HepG2 (cell line): Measurements from ENCODE around the gene PIP5KL1. TPM values are rescaled to one million over a fixed set of nuclear protein-coding genes. Genes with fewer than 3 reads are reported as not detected.

Source experiments
- ATF4 ChIP-seq, 2 experiments: fragments of 450-650 bp in 1 of 2; sonication (generic) in 1 of 2; formaldehyde crosslinking; IDR thresholded peaks; 2 replicates each; pipeline versions ENCODE4 v1.5.0 to v1.8.0; 2020 to 2022; ENCODE audit warnings: mild to moderate bottlenecking in 1 of 2, missing genetic modification reagents in 1 of 2
- ELK4 ChIP-seq: sonication (generic); formaldehyde crosslinking; IDR thresholded peaks from 2 replicates; pipeline ENCODE4 v1.9.0; 2021; ENCODE audit warnings: missing genetic modification reagents, borderline replicate concordance
- HHEX ChIP-seq: IDR thresholded peaks from 2 replicates; pipeline ENCODE4 v1.6.1; 2016; ENCODE audit warnings: control low read depth
- HINFP ChIP-seq: sonication (generic); formaldehyde crosslinking; IDR thresholded peaks from 2 replicates; pipeline ENCODE4 v1.4.0; 2020; ENCODE audit warnings: low read depth, mild to moderate bottlenecking, missing genetic modification reagents
- HMGXB3 ChIP-seq: sonication (generic); formaldehyde crosslinking; IDR thresholded peaks from 2 replicates; pipeline ENCODE4 v1.4.0; 2020; ENCODE audit warnings: missing genetic modification reagents, borderline replicate concordance
- KLF15 ChIP-seq: sonication (generic); formaldehyde crosslinking; IDR thresholded peaks from 2 replicates; pipeline ENCODE4 v1.8.1; 2023; ENCODE audit warnings: borderline replicate concordance, mild to moderate bottlenecking, inconsistent platforms, missing genetic modification reagents, mixed read lengths
- KLF9 ChIP-seq: IDR thresholded peaks from 2 replicates; pipeline ENCODE4 v1.6.1; 2016; ENCODE audit warnings: low read depth
- MAFK ChIP-seq, 2 experiments: IDR thresholded peaks in 1 of 2; conservative IDR thresholded peaks in 1 of 2; 2 replicates each; pipeline ENCODE4 v1.6.1; 2011; ENCODE audit warnings: improper control_type of control experiment in 2 of 2, low read length in 2 of 2
- MEIS2 ChIP-seq: sonication (generic); formaldehyde crosslinking; IDR thresholded peaks from 2 replicates; pipeline ENCODE4 v1.9.0; 2021; ENCODE audit warnings: mild to moderate bottlenecking, missing genetic modification reagents
- TOPORS ChIP-seq: sonication (generic); formaldehyde crosslinking; IDR thresholded peaks from 2 replicates; pipeline ENCODE4 v1.8.0; 2023; ENCODE audit warnings: mild to moderate bottlenecking, missing genetic modification reagents
- TRIM24 ChIP-seq: sonication (generic); formaldehyde crosslinking; IDR thresholded peaks from 2 replicates; pipeline ENCODE4 v1.8.0; 2022; ENCODE audit warnings: mild to moderate bottlenecking, missing genetic modification reagents
- ZFP36L2 ChIP-seq: sonication (generic); formaldehyde crosslinking; IDR thresholded peaks from 2 replicates; pipeline ENCODE4 v1.4.0; 2020; ENCODE audit warnings: missing genetic modification reagents
- ZMAT3 ChIP-seq: sonication (generic); formaldehyde crosslinking; conservative IDR thresholded peaks from 2 replicates; pipeline ENCODE4 v1.7.0; 2021; ENCODE audit warnings: missing genetic modification reagents
- ZNF12 ChIP-seq: sonication (generic); formaldehyde crosslinking; IDR thresholded peaks from 2 replicates; pipeline ENCODE4 v1.5.0; 2020; ENCODE audit warnings: missing genetic modification reagents
- ZNF343 ChIP-seq: sonication (generic); formaldehyde crosslinking; IDR thresholded peaks from 2 replicates; pipeline ENCODE4 v1.4.0; 2020; ENCODE audit warnings: mild to moderate bottlenecking, missing genetic modification reagents
- ZSCAN21 ChIP-seq: sonication (generic); formaldehyde crosslinking; IDR thresholded peaks from 2 replicates; pipeline ENCODE4 v1.8.0; 2022; ENCODE audit warnings: mild to moderate bottlenecking, missing genetic modification reagents, moderate library complexity, borderline replicate concordance
- polyA plus RNA-seq, 8 experiments: library from polyadenylated mRNA; depleted of rRNA in 3 of 8; stranded (reverse) in 7 of 8; unstranded in 1 of 8; fragments of >200 nt; fragmentation: Illumina TruSeq in 4 of 8; extraction: Trizol in 4 of 8; gene quantifications; 2 replicates each; pipeline versions ENCODE4 v1.2.1 to v1.2.3, GENCODE V29; 2011 to 2016; ENCODE audit warnings: low read depth in 4 of 8, missing spikeins in 1 of 8, mixed read lengths in 1 of 8; ENCODE audit not compliant: insufficient read depth in 1 of 8
- total RNA-seq, 5 experiments: library from RNA; depleted of rRNA; stranded (reverse); fragments of >200 nt; fragmentation: Illumina TruSeq; extraction: Trizol; gene quantifications; 2 replicates each; pipeline ENCODE4 v1.2.3, GENCODE V29; 2016; ENCODE audit warnings: low read depth in 1 of 5

Gene PIP5KL1
- total and polyA plus RNA-seq, 2 of the 13 experiments (the other 11 are each of a cell fraction or from before 2014, with no cell fraction given): 0.20 to 0.49 TPM

GRCh38 chr9:127931092-127931881, 710 bp upstream of the PIP5KL1 start (continued):
- TF ChIP-seq HMGXB3 (CRISPR knock-in tag) (no peak), KLF15 (CRISPR knock-in tag) (no peak), KLF9 (CRISPR knock-in tag) (no peak), ATF4 (CRISPR knock-in tag; IDR thresholded peaks at IDR 0.05) (0 out of 4 replicates have a peak, but pooled peaks of 1 of the 2 experiments have one; percentile 22), ZNF343 (CRISPR knock-in tag) (no peak), MEIS2 (CRISPR knock-in tag) (no peak), ZNF12 (CRISPR knock-in tag) (no peak), MAFK (conservative IDR thresholded peaks at IDR 0.05 in 1 of 2, IDR thresholded peaks at IDR 0.05 in 1 of 2; ENCODE audit: low read length in 2 of 2) (no peak), TOPORS (CRISPR knock-in tag) (0 out of 2 replicates have a peak, but pooled peaks have one; percentile 56), ZFP36L2 (no peak), ELK4 (CRISPR knock-in tag) (no peak), HHEX (CRISPR knock-in tag) (no peak), ZMAT3 (CRISPR knock-in tag) (no peak), ZSCAN21 (no peak), TRIM24 (CRISPR knock-in tag) (no peak), HINFP (CRISPR knock-in tag) (0 out of 2 replicates have a peak, but pooled peaks have one; percentile 36)
